ENCODE measurements around the gene ZNF691.
"Not testable (repeated sequence)": the region's sequence is repeated elsewhere in the genome, so short reads cannot be mapped to it uniquely, and the experiment has no call there.

The ZNF691 gene

GRCh38 chr1:42833981-42834380 is 12.4 kb upstream of the ZNF691 start:
- DNase-seq: no peak

DNA sequence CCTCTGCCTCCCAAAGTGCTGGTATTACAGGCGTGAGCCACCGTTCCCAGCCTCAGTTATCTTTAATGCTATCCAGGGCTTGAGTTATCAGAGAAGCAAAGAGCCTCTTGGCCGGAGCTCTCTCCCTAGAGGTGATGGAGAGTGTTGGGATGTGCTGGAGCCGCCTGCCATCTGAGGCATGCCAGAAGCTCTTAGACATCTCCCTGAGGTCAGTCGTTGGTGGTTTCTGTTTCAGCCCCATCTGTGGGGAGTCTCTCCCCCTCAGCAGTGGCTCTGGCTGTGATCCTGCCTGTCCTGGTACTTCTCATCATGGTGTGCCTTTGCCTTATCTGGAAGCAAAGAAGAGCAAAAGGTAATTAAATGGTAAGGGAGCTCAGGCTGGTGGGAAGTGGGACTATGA is 11.6 kb upstream of the ZNF691 start:
- DNase-seq: no peak

GRCh38 chr1:42835422-42835821 is 11.0 kb upstream of the ZNF691 start:
- no peak for DNase-seq

DNA sequence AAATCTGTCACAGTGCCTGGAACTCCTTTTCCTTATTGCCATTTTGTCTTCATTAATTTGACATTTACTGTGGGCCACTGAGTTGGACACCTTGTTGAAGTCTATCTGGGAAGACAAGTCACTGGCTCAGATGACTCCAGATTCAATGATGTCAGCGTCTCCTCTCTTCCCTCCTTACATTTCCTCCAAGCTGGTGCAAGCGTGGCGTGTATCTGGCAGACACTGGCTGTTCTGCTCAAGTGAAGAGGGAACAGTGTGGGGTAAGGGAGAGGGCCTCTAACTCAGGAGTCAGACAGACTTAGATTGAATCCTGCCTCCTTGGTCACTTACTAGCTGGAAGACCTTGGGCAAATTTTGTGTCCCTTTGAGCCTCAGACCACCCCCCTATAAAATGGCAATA is 8.7 kb upstream of the ZNF691 start:
- DNase-seq: peak; percentile 9

DNA sequence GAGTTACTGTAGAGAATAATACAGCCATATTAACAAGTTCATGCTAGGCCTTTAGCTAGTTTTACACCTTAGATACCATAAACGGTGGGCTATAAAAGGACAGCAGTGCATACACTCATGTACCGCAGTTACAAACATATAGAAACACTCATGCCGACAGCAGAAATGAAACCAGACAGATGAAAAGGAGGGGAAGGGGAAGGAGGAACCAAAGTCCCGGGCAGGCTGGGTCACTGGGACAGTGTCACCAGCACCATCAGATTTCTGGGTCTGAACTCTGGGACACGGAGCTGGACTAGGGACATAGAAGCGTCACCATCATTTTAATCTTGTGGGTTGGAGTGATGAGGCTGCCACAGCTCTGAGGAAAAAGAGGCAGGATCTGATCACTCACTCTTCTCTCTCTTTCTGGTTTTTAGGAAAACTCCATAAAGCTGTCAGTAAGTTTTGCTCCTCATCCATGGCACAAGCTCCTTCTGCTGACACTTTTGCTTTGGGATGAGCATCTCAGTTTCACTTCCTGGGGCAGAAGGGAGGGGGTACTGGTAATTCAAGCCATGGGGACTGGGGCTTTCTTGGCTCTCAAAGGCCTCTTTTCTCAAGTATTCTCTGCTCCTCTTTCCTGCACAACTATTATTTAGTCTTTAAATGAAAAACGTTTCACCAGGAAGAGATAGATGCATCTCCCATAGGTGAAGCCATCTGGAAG is 7.8 kb upstream of the ZNF691 start:
- DNase-seq: peak; percentile 14

DNA sequence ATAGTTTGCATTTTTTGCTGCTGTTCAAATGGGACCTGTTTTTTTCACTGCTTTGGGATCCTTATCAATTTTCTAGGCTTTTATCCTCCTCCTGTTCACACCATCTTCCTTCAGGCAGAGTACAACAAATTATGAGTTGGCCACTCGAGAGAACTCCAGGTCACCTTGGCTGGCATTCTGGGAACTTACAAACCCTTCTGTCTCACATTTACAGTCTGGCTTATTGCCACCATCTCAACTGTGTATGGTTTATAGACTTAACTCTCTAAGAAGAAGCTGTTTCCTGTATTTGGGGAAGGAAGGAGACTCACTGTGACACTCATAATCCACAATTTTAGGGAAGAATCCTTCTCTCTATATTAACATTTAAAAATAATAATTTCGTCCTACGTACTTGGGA is 5.4 kb upstream of the ZNF691 start:
- DNase-seq: no peak

- no peak for DNase-seq
Measured at GRCh38 chr1:42841440-42842147, 4.8 kb upstream of the ZNF691 start.

DNA sequence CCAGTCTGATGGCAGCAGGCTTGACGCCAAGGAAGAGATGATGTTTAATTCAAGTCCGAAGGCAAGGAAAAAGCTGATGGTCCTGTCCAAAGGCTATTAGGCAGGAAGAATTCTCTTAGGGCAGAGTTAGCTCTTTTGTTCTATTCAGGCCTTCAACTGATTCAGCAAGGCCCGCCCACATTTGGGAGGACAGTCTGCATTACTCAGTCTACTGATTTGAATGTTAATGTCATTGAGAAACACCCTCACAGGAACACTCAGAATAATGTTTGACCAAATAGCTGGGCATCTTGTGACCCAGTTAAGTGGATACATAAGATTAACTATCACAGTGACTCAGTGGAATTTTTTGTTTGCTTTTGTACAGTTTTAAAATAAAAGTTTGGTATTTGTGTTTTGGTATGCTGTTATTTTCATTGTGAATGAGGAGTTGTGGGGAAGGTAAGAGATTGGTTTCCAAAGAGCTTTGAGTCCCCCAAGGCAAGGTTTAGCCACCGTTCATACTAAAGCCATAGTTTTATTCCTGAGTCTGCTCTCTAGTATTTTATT is 1.7 kb upstream of the ZNF691 start:
- no peak for DNase-seq

DNA sequence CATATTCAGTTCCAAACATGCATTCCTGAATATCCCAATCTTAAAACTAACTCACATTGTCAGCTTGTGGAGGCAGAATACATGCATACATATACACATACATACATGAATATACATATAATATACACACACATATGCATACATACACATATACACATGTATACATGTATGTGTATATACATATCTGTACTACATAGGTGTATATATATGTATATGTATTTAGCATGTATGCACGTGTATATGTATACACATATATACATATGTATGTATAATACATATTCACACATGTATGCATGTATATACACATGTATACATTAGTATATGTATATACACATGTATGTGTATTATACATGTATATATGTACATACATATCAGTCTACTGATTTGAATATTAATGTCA is 1.2 kb upstream of the ZNF691 start:
- no peak for DNase-seq

DNA sequence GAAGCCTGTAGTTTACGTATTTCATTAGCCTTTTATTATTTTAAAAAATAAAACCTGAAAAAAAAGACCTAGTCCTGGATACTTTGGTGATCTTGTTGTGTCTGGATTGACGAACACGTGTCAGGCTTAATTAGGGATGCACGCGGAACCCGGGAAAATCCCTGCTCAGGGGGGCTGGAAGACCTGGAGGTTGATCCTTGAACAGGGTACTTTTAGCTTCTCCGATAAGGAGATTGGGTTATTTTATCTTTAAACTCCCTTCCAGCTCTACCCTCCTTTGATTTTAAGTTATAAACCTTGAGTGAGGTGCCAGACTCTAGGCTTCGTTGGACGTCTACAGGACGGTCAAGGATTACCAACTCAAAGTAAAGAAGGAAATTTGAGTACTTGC is 552 bp upstream of the ZNF691 start:
- DNase-seq: no peak

- no peak for DNase-seq
Measured at GRCh38 chr1:42847111-42847595, 740 bp downstream of the ZNF691 start.

GRCh38 chr1:42847721-42848460 is 1.5 kb downstream of the ZNF691 start:
- DNase-seq: no peak

- no peak for DNase-seq
Measured at GRCh38 chr1:42848823-42849537, 2.6 kb downstream of the ZNF691 start.

DNA sequence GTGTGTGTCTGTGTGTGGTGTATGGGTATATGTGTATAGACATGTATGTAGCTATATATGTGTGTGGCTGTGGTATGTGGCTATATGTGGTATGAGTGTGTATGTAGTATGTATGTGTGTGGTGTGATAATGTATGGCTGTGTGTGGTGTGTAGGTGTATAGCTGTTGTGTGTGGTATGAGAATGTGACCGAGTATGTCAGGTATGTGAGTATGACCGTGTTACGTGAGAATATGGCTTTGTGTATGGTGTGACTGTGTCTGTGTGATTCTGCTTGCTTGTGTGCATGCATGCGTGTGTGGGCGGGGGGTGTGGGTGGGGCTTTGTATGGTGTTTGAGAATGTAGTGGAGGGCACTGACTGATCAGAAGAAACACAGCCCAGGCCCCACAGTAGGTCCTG is 3.5 kb downstream of the ZNF691 start:
- no peak for DNase-seq

GRCh38 chr1:42851420-42851819 is 5.0 kb downstream of the ZNF691 start:
- no peak for DNase-seq

DNA sequence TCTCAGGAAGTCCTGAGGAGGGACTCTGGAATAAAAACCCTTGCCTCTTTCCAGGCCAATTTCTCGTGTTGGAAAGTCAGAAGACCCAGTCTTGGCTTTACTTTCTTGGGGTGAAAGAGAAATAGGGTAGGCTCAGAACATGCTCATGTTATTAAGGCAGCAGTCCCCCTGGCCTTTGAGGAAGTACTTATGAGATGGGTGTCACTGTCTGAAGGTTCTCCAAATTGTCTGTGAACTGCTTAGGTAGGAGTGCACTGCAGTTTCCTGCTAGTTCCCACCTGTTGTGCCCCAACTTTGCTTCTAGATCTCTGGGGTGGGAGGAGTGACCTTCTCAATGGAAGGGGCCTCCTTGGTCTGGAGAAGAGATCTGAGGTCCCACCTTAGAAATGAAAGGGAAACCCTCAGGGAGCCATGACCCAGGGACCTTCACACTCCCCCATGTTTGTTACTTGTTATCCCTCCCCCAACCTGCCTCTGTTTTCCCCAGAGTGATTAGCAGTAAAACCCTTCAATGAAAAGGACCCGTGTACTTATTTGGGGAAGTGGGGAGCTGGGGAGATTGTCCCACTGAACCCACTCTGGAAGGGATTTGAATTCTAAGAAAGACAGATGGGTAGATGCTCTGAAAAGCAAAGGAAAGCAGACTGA is 5.7 kb downstream of the ZNF691 start:
- DNase-seq: no peak

GRCh38 chr1:42852608-42852980 is 6.2 kb downstream of the ZNF691 start:
- DNase-seq: no peak

- DNase-seq: no peak
Measured at GRCh38 chr1:42853116-42853884, 6.9 kb downstream of the ZNF691 start.

DNA sequence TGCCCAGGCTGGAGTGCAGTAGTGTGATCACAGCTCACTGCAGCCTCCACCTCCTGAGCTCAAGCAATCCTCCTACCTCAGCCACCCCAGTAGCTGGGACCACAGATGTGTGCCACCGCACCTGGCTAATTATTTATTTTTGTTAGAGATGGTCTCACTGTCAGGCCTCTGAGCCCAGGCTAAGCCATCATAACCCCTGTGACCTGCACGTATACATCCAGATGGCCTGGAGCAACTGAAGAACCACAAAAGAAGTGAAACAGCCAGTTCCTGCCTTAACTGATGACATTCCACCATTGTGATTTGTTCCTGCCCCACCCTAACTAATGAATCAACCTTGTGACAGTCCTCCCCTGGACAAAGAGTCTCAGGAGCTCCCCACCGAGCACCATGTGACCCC is 10.1 kb downstream of the ZNF691 start:
- DNase-seq: not testable (repeated sequence)

DNA sequence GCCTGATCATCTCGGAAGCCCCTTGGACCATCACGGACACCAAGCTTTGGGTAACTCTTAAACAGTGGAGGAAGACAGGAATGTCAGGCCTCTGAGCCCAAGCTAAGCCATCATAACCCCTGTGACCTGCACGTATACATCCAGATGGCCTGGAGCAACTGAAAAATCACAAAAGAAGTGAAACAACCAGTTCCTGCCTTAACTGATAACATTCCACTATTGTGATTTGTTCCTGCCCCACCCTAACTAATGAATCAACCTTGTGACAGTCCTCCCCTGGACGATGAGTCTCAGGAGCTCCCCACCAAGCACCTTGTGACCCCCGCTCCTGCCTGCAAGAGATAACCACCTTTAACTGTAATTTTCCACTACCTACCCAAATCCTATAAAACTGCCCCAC is 13.0 kb downstream of the ZNF691 start:
- not testable (repeated sequence) for DNase-seq

- DNase-seq: no peak
Measured at GRCh38 chr1:42860339-42861013, 14.1 kb downstream of the ZNF691 start.
